Measurements from ENCODE around the gene AMH. TPM values are rescaled to one million over a fixed set of nuclear protein-coding genes. Genes with fewer than 3 reads are reported as not detected.

Gene AMH
- total and polyA plus RNA-seq, 2 of the 13 experiments (the other 11 are each of a cell fraction or from before 2014, with no cell fraction given): 0.03 to 0.18 TPM

GRCh38 chr19:2230807-2231533 is 18.2 kb upstream of the AMH start (continued):
- TF ChIP-seq, protein P1, sequence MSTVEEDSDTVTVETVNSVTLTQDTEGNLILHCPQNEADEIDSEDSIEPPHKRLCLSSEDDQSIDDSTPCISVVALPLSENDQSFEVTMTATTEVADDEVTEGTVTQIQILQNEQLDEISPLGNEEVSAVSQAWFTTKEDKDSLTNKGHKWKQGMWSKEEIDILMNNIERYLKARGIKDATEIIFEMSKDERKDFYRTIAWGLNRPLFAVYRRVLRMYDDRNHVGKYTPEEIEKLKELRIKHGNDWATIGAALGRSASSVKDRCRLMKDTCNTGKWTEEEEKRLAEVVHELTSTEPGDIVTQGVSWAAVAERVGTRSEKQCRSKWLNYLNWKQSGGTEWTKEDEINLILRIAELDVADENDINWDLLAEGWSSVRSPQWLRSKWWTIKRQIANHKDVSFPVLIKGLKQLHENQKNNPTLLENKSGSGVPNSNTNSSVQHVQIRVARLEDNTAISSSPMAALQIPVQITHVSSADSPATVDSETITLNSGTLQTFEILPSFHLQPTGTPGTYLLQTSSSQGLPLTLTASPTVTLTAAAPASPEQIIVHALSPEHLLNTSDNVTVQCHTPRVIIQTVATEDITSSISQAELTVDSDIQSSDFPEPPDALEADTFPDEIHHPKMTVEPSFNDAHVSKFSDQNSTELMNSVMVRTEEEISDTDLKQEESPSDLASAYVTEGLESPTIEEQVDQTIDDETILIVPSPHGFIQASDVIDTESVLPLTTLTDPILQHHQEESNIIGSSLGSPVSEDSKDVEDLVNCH (CRISPR knock-in tag; IDR thresholded peaks at IDR 0.05): no peak
- no peak for TF ChIP-seq ZNF530 (CRISPR knock-in tag; IDR thresholded peaks at IDR 0.05; ENCODE audit: low read depth)

DNA sequence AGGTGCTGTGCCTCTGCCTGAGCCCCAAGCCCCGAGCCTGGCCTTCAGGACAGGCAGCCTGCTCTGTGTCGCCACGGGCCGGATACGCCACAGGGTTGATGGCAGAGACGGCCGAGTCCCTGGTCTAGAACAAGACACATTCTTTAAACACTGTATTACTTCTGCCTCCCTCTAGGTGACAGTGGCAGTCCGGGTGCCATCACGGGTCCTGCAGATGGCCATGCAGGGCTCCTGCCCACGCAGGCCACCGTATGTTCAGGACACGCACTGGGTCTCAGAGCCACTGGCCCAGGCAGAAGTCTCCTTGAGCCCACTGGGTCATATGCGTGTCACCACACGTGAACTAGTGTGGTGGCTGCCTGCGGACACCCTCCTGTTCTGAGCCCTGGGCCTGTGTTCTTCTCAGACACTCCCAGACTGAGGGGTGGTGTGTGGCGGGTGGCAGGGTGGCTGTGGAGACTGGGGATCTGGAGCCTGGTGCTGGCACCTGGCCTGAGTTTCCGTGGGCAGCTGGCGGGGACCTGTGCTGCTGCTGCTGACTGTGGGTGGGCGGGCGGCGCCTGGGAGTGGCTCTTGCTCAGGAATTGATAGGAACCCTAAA is 17.4 kb upstream of the AMH start:
- ATAC-seq (peak; percentile 22), DNase-seq (ENCODE audit: low spot score) (no peak), FAIRE-seq (no peak)
- WGBS (ENCODE audit: low lambda C conversion rate): 92% methylated on average over 9 of the region's 21 CpGs
- in situ Hi-C loops (cut with HindIII; ENCODE audit: extremely low pct_ligation_motif_present, low pct_unique_long_range_greater_than_20kb): loop anchor here (10.0 kb wide), 1 partner anchor 83 kb away; no protein-coding TSS in a partner anchor
- intact Hi-C loops (cut with micrococcal nuclease; ENCODE audit: unreplicated experiment): loop anchor here (10.0 kb wide), 2 partner anchors 77 to 83 kb away; partner anchors contain the start of gene AP3D1
- no peaks in the 10 kb centered on the region for H3K27me3 ChIP-seq (ENCODE audit: control insufficient read depth in 1 of 2, insufficient read depth in 2 of 2, low read length in 2 of 2)
- CTCF ChIA-PET (ENCODE audit: low intra/inter-chr PET ratio, low total read pairs): no interaction called here
- H3K4me1 ChIP-seq (ENCODE audit: insufficient read depth, low read length): peaks cover 29% of the 10 kb centered on the region
- H3K9me3 ChIP-seq (ENCODE audit: low read length): no peaks in the 10 kb centered on the region
- no peak overlapping the region for H3K4me3 ChIP-seq (replicated peaks in 1 of 3; ENCODE audit: insufficient read depth in 1 of 3, low read depth in 2 of 3, low read length in 3 of 3)
- H3K4me2 ChIP-seq (ENCODE audit: low read depth, low read length): no peak overlapping the region
- peaks cover 7% of the 10 kb centered on the region for H3K79me2 ChIP-seq (ENCODE audit: insufficient read depth, low read length)
- POLR2A ChIA-PET: interaction anchor here (0.6 to 0.9 kb wide), 3 partner anchors 16 to 193 kb away, joined by 3 to 6 read pairs (median 3); no protein-coding TSS in a partner anchor
- H3K36me3 ChIP-seq (replicated peaks in 1 of 2; ENCODE audit: control insufficient read depth in 1 of 2, insufficient read depth in 2 of 2, low read length in 2 of 2): peaks cover 25 to 35% of the 10 kb centered on the region in 2 experiments; a peak in 4 of 5 replicates
- no peak overlapping the region for H3K9ac ChIP-seq (ENCODE audit: insufficient read depth, low read depth, low read length)
- H4K20me1 ChIP-seq (ENCODE audit: insufficient read depth, low read length): peaks cover 10% of the 10 kb centered on the region; the same call in 1 of the 2 replicates
- no peak overlapping the region for H2AFZ ChIP-seq (ENCODE audit: low read length)
- no peak overlapping the region for H3K27ac ChIP-seq (ENCODE audit: extremely low read length, insufficient read depth, low read length)
- no TSS peak for BruUV-seq (replicated peaks)
- TF ChIP-seq ZNF777 (CRISPR knock-in tag; IDR thresholded peaks at IDR 0.05) (no peak), MED13 (CRISPR knock-in tag; IDR thresholded peaks at IDR 0.05) (no peak), ZNF660 (CRISPR knock-in tag; IDR thresholded peaks at IDR 0.05; ENCODE audit: borderline replicate concordance, low read depth) (no peak), ZMYM4 (CRISPR knock-in tag; IDR thresholded peaks at IDR 0.05) (no peak), ZBTB7B (CRISPR knock-in tag; IDR thresholded peaks at IDR 0.05) (no peak), SRF (IDR thresholded peaks at IDR 0.05; ENCODE audit: low read depth, low read length) (no peak), NCOA5 (CRISPR knock-in tag; IDR thresholded peaks at IDR 0.05) (no peak), ZNF768 (CRISPR knock-in tag; IDR thresholded peaks at IDR 0.05) (no peak), HNRNPLL (IDR thresholded peaks at IDR 0.05; ENCODE audit: low read depth, low read length, poor library complexity, severe bottlenecking) (no peak)
- TF ChIP-seq, protein P2, sequence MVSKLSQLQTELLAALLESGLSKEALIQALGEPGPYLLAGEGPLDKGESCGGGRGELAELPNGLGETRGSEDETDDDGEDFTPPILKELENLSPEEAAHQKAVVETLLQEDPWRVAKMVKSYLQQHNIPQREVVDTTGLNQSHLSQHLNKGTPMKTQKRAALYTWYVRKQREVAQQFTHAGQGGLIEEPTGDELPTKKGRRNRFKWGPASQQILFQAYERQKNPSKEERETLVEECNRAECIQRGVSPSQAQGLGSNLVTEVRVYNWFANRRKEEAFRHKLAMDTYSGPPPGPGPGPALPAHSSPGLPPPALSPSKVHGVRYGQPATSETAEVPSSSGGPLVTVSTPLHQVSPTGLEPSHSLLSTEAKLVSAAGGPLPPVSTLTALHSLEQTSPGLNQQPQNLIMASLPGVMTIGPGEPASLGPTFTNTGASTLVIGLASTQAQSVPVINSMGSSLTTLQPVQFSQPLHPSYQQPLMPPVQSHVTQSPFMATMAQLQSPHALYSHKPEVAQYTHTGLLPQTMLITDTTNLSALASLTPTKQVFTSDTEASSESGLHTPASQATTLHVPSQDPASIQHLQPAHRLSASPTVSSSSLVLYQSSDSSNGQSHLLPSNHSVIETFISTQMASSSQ (IDR thresholded peaks at IDR 0.05; ENCODE audit: low read depth): no peak
- TF ChIP-seq, protein P2 (CRISPR knock-in tag; IDR thresholded peaks at IDR 0.05; ENCODE audit: borderline replicate concordance): 0 out of 2 replicates have a peak, but pooled peaks have one; percentile 12

All from HepG2 (cell line).